Measurements from ENCODE around the gene SLC25A41. TPM values are rescaled to one million over a fixed set of nuclear protein-coding genes. Genes with fewer than 3 reads are reported as not detected.

Gene SLC25A41
- total and polyA plus RNA-seq, 9 of the 15 experiments (the other 6 are each of a cell fraction or from before 2014, with no cell fraction given), result 0.08 to 4.2 (median 1.6) TPM

- no peak for TF ChIP-seq CHD7 (IDR thresholded peaks at IDR 0.05; ENCODE audit: low read depth, low read length)
- no peak for TF ChIP-seq MTA1 (IDR thresholded peaks at IDR 0.05; ENCODE audit: borderline replicate concordance)
- no peak for TF ChIP-seq MNT (conservative IDR thresholded peaks at IDR 0.05)
- no peak for TF ChIP-seq EWSR1 (IDR thresholded peaks at IDR 0.05; ENCODE audit: borderline replicate concordance, low read depth, partially characterized antibody)
- no peak for TF ChIP-seq BACH1 (tag; IDR thresholded peaks at IDR 0.05)
- TF ChIP-seq SP1 (CRISPR knock-in tag; IDR thresholded peaks at IDR 0.05), result peak; percentile 58; the same call in 1 of the 2 replicates
- no peak for TF ChIP-seq GATA2 (CRISPR knock-in tag; IDR thresholded peaks at IDR 0.05)
- TF ChIP-seq ZNF436 (CRISPR knock-in tag; IDR thresholded peaks at IDR 0.05), result no peak
- no peak for TF ChIP-seq ZBTB33 (CRISPR knock-in tag; IDR thresholded peaks at IDR 0.05)
- no peak for TF ChIP-seq PURB (CRISPR knock-in tag; IDR thresholded peaks at IDR 0.05; ENCODE audit: low read depth)
- no peak for TF ChIP-seq U2AF2 (optimal IDR thresholded peaks at IDR 0.05; ENCODE audit: low read depth, low read length)
- no peak for TF ChIP-seq ZBTB8A (IDR thresholded peaks at IDR 0.05; ENCODE audit: partially characterized antibody)
These were observed 48.2 kb upstream of the SLC25A41 start, which contains the start of gene DENND1C (continued) for GRCh38 chr19:6481541-6482342.
